ENCODE results near the gene S100A12. TPM values are rescaled to one million over a fixed set of nuclear protein-coding genes. Genes with fewer than 3 reads are reported as not detected.
A peak's percentile ranks its signal among the peaks of the same experiment; 100 is the strongest.
"Not testable (repeated sequence)": the region's sequence is repeated elsewhere in the genome, so short reads cannot be mapped to it uniquely, and the experiment has no call there.

The S100A12 gene
- total and polyA plus RNA-seq, 8 donors: 1.1 to 178 (median 3.4) TPM

GRCh38 chr1:153347856-153348255, 27.6 kb downstream of the S100A12 start:
- H3K36me3 ChIP-seq: no peaks in the 10 kb centered on the region
- peaks cover 6 to 45% of the 10 kb centered on the region in 2 donors for H3K27me3 ChIP-seq
- ATAC-seq (no peak), DNase-seq (no peak)
- no peak overlapping the region for H3K4me3 ChIP-seq
- H3K27ac ChIP-seq: no peak overlapping the region
- intact Hi-C loops (cut with DNase I): no loop called here
- H3K4me1 ChIP-seq: peaks cover 0 to 29% of the 10 kb centered on the region in 2 donors
- H3K9me3 ChIP-seq: no peaks in the 10 kb centered on the region
- no peak for TF ChIP-seq CTCF (IDR thresholded peaks at IDR 0.05)

GRCh38 chr1:153347049-153347448, 28.4 kb downstream of the S100A12 start:
- H3K27me3 ChIP-seq: peaks cover 6 to 43% of the 10 kb centered on the region in 2 donors
- H3K27ac ChIP-seq; H3K9me3 ChIP-seq; H3K36me3 ChIP-seq; ATAC-seq; intact Hi-C loops (cut with DNase I); H3K4me3 ChIP-seq; DNase-seq: not testable (repeated sequence)
- peaks cover 0 to 26% of the 10 kb centered on the region in 2 donors for H3K4me1 ChIP-seq

- TF ChIP-seq CTCF (IDR thresholded peaks at IDR 0.05): no peak
These were observed 29.2 kb downstream of the S100A12 start for GRCh38 chr1:153346077-153346723.

GRCh38 chr1:153345187-153346076, 30.0 kb downstream of the S100A12 start:
- intact Hi-C loops (cut with DNase I): no loop called here
- no peak for ATAC-seq
- H3K4me1 ChIP-seq: peaks cover 0 to 26% of the 10 kb centered on the region in 2 donors
- DNase-seq: no peak
- H3K36me3 ChIP-seq: no peaks in the 10 kb centered on the region
- no peak overlapping the region for H3K27ac ChIP-seq
- peaks cover 0 to 29% of the 10 kb centered on the region in 2 donors for H3K27me3 ChIP-seq
- H3K9me3 ChIP-seq: no peaks in the 10 kb centered on the region
- no peak for TF ChIP-seq CTCF (IDR thresholded peaks at IDR 0.05)
- no peak overlapping the region for H3K4me3 ChIP-seq

More at GRCh38 chr1:153346077-153346723, 29.2 kb downstream of the S100A12 start:
- Histone ChIP-seq H3K4me3 (no peak overlapping the region), H3K4me1 (peaks cover 0 to 26% of the 10 kb centered on the region in 2 donors), H3K27ac (no peak overlapping the region), H3K36me3 (no peaks in the 10 kb centered on the region), H3K27me3 (peaks cover 6 to 35% of the 10 kb centered on the region in 2 donors), H3K9me3 (no peaks in the 10 kb centered on the region)
- intact Hi-C loops (cut with DNase I): no loop called here
- ATAC-seq (peak; percentile 69), DNase-seq (no peak)

GRCh38 chr1:153344718-153345025, 30.7 kb downstream of the S100A12 start:
- no peak for TF ChIP-seq CTCF (IDR thresholded peaks at IDR 0.05)
- H3K27me3 ChIP-seq: peaks cover 0 to 23% of the 10 kb centered on the region in 2 donors
- H3K4me1 ChIP-seq: peaks cover 0 to 26% of the 10 kb centered on the region in 2 donors
- H3K36me3 ChIP-seq: no peaks in the 10 kb centered on the region
- no peaks in the 10 kb centered on the region for H3K9me3 ChIP-seq
- peak overlapping the region in 1 of 2 donors; percentile 35 for H3K27ac ChIP-seq
- DNase-seq: no peak
- intact Hi-C loops (cut with DNase I): no loop called here
- no peak overlapping the region for H3K4me3 ChIP-seq
- peak; percentile 78 for ATAC-seq

Measured in left lung (tissue), 10 donors.